Measurements from ENCODE around the gene ATXN10.
A peak's percentile ranks its signal among the peaks of the same experiment; 100 is the strongest.

The ATXN10 gene

GRCh38 chr22:45887202-45888131, 215.8 kb downstream of the ATXN10 start:
- no peak for DNase-seq

GRCh38 chr22:45888221-45889092, 216.8 kb downstream of the ATXN10 start:
- DNase-seq, result no peak

- no peak for DNase-seq
Measured at GRCh38 chr22:45889093-45889538, 217.5 kb downstream of the ATXN10 start.

- DNase-seq, result peak in 21 of 56 donors; percentile 9 to 77 (median 35)
Measured at GRCh38 chr22:45889539-45890350, 218.1 kb downstream of the ATXN10 start.

- DNase-seq, result no peak
Measured at GRCh38 chr22:45890351-45890635, 218.7 kb downstream of the ATXN10 start.

- DNase-seq, result no peak
Measured at GRCh38 chr22:45891021-45891421, 219.4 kb downstream of the ATXN10 start.

GRCh38 chr22:45891471-45891995, 219.9 kb downstream of the ATXN10 start:
- no peak for DNase-seq

GRCh38 chr22:45891996-45892621, 220.5 kb downstream of the ATXN10 start:
- no peak for DNase-seq

- DNase-seq, result no peak
Measured at GRCh38 chr22:45892681-45893461, 221.2 kb downstream of the ATXN10 start.

- DNase-seq, result no peak
Measured at GRCh38 chr22:45893516-45893915, 221.9 kb downstream of the ATXN10 start.

All from amygdala (tissue), 56 donors.